ENCODE measurements around the gene BMP4.

The BMP4 gene

DNA sequence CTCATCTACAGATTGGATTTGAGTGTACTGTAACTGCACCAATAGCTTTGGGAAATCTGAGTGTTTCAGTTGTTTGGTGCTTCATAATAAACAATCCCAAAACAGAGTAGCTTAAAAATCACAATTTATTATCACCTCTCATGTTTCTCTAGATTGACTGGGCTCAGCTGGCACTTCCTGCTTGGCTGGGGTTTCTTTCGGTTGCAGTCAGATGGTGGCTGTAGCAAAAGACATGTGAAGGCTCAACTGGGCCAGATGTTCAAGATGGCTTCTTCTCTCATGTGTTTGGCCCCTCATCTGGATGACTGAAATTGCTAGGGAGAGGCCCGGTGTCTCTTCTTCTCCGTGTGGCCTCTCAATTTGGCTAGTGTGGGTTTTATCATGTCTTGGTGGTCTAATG lies 12.1 kb upstream of the BMP4 start:
- no peak for DNase-seq (ENCODE audit: low read depth)
- no peak overlapping the region for H3K4me3 ChIP-seq (ENCODE audit: control insufficient read depth, low read depth, low read length)
- no peak for TF ChIP-seq CTCF (conservative IDR thresholded peaks at IDR 0.05; ENCODE audit: control insufficient read depth, insufficient read depth, low read depth, low read length)

DNA sequence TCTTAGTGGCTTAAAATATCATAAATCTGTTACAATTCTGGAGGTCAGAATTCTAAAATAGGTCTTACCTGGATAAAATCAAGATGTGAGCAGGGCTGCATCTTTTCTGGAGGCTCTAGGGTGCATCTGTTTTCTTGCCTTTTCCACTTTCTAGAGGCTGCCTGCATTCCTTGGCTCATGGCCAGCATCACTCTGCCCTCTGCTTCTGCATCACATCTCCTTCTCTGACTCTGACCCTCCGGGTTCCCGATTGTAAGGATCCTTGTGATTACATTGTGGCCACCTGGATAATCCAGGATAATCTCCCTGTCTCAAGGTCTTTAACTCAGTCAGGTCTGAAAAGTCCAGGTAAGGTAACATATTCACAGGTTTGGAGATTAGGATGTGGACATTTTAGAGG lies 11.0 kb upstream of the BMP4 start:
- DNase-seq (ENCODE audit: low read depth): no peak
- H3K4me3 ChIP-seq (ENCODE audit: control insufficient read depth, low read depth, low read length): no peak overlapping the region
- no peak for TF ChIP-seq CTCF (conservative IDR thresholded peaks at IDR 0.05; ENCODE audit: control insufficient read depth, insufficient read depth, low read depth, low read length)

- H3K4me3 ChIP-seq (ENCODE audit: control insufficient read depth, low read depth, low read length): no peak overlapping the region
- DNase-seq (ENCODE audit: low read depth): no peak
These were observed 7.6 kb upstream of the BMP4 start for GRCh38 chr14:53964249-53964648.

GRCh38 chr14:53963320-53964227 lies 6.9 kb upstream of the BMP4 start:
- no peak for TF ChIP-seq CTCF (conservative IDR thresholded peaks at IDR 0.05; ENCODE audit: control insufficient read depth, insufficient read depth, low read depth, low read length)
- no peak for DNase-seq (ENCODE audit: low read depth)
- H3K4me3 ChIP-seq (ENCODE audit: control insufficient read depth, low read depth, low read length): no peak overlapping the region

More at GRCh38 chr14:53964249-53964648, 7.6 kb upstream of the BMP4 start:
- no peak for TF ChIP-seq CTCF (conservative IDR thresholded peaks at IDR 0.05; ENCODE audit: control insufficient read depth, insufficient read depth, low read depth, low read length)

DNA sequence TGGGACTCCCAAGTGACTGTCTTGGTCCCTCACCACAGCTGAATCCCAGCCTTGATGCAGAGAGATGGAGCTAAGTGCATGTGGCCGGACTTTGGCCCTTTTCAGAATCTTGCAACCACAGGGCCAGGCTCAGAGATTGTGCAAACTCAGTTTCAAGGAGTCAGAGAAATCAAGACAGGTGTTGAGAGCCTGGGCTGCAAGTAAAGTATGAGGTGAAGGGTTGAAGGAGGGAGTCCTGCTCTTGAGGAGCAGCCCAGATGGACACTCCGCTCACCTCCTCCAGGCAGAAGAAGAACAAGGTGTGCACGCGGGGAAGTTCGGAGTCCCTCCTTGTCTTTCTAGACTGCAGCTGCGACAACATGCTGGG lies 6.3 kb upstream of the BMP4 start:
- no peak for TF ChIP-seq CTCF (conservative IDR thresholded peaks at IDR 0.05; ENCODE audit: control insufficient read depth, insufficient read depth, low read depth, low read length)
- H3K4me3 ChIP-seq (ENCODE audit: control insufficient read depth, low read depth, low read length): no peak overlapping the region
- no peak for DNase-seq (ENCODE audit: low read depth)

GRCh38 chr14:53958628-53959027 lies 2.0 kb upstream of the BMP4 start:
- no peak for TF ChIP-seq CTCF (conservative IDR thresholded peaks at IDR 0.05; ENCODE audit: control insufficient read depth, insufficient read depth, low read depth, low read length)
- no peak overlapping the region for H3K4me3 ChIP-seq (ENCODE audit: control insufficient read depth, low read depth, low read length)
- DNase-seq (ENCODE audit: low read depth): no peak

Data from fibroblast of mammary gland (primary cell).